GM13977 (cell line): Measurements from ENCODE around the gene NKX6-2.

Source experiments
- DNase-seq: peaks from one replicate; pipeline ENCODE4 v3.0.0; 2012; ENCODE audit warnings: low spot score
- in situ Hi-C: fragments of 300-500 bp; cut with MboI; formaldehyde crosslinking; loops from one replicate; pipeline ENCODE4 v1.12.0; 2022; ENCODE audit warnings: low sequenced_read_pairs, low pct_unique_long_range_greater_than_20kb, mixed read lengths, inconsistent platforms; ENCODE audit not compliant: unreplicated experiment
- TF ChIP-seq, protein P1 (sequence below): IDR thresholded peaks from 2 replicates; pipeline ENCODE4 v1.5.1; 2012; ENCODE audit warnings: mild to moderate bottlenecking, control low read depth; ENCODE audit not compliant: insufficient read depth; ENCODE audit errors: extremely low read depth, missing control alignments

The NKX6-2 gene

DNA sequence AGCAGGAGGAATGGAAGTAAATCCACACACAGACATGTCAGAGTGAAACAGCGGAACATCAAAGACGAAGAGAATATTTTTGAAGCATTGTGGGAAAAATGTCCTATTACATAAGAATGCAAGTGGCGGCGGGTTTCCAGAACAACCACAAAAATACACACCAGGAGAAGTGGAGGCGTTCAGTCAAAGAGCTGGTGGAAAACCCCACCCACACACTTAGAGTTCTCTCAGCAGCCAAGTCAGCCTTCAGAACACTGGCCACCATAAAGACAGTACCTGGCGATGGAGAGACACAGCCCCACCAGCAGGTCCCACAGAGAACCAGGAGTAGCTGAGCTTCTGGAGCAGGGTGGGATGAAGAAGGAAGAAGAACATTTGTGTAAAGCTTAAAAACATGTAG, 23.7 kb downstream of the NKX6-2 start:
- in situ Hi-C loops: no loop called here
- no peak for DNase-seq
- TF ChIP-seq, protein P1, sequence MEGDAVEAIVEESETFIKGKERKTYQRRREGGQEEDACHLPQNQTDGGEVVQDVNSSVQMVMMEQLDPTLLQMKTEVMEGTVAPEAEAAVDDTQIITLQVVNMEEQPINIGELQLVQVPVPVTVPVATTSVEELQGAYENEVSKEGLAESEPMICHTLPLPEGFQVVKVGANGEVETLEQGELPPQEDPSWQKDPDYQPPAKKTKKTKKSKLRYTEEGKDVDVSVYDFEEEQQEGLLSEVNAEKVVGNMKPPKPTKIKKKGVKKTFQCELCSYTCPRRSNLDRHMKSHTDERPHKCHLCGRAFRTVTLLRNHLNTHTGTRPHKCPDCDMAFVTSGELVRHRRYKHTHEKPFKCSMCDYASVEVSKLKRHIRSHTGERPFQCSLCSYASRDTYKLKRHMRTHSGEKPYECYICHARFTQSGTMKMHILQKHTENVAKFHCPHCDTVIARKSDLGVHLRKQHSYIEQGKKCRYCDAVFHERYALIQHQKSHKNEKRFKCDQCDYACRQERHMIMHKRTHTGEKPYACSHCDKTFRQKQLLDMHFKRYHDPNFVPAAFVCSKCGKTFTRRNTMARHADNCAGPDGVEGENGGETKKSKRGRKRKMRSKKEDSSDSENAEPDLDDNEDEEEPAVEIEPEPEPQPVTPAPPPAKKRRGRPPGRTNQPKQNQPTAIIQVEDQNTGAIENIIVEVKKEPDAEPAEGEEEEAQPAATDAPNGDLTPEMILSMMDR: no peak

- in situ Hi-C loops: no loop called here
- TF ChIP-seq, protein P1: no peak
- no peak for DNase-seq
Measured at GRCh38 chr10:132761395-132762060, 24.4 kb downstream of the NKX6-2 start.

DNA sequence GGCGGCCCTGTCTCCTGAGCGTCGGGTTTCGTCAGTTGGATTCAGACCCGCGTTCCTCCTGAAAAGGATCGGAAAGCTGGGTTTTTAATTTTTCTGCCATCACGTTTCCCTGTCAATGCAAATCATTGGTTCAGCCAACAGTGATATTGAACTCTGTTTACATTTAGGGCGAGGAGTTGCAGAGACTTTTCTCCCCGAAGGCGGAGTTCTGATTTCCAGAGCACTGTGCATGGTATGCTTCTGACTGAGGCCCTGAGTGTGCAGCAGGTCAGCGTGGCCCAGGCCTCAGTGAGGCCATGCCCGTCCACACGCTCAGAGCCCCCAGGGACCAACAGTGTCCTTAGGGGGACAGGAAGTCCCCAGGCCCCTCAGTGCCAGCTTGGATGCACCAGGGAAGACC, 27.1 kb downstream of the NKX6-2 start:
- no peak for DNase-seq
- in situ Hi-C loops: no loop called here
- TF ChIP-seq, protein P1: no peak

DNA sequence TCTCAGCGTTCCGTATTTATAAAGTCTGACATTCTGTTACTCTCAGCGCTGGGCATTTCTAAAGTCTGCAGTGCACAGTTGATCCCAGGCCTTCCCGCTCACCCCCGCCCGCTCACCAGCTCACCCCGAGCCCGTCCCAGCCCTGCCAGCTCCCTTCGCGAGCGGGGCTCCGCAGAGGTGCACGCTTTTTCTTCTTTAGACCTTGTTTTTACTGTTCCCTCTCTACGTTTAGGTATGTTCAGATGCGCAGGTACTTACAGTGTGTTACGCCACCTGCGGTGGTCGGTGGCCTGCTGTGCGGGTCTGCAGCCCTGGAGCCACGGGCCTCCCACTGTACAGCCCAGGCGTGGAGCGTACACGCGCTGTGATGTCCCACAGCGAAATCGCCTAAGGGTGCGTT, 28.8 kb downstream of the NKX6-2 start:
- in situ Hi-C loops: no loop called here
- TF ChIP-seq, protein P1: no peak
- DNase-seq: no peak

DNA sequence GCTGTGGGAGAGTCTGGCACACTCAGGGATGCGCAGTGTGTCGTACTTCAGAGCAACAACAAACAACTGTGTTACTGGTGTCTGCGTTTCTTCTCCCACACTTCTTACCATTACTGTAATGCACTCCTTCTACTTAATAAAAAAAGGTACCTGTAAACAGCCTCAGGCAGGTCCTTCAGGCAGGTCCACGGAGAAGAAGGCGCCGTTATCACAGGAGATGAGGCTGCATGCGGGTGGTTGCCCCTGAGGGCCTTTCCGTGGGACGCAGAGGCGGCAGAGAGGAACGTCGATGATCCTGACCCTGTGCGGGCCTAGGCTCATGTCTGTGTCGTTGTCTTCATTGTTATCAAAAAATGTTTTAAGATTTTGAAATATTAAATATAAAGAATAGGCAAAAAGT, 29.4 kb downstream of the NKX6-2 start:
- TF ChIP-seq, protein P1: no peak
- DNase-seq: no peak
- in situ Hi-C loops: no loop called here

- TF ChIP-seq, protein P1: no peak
- no peak for DNase-seq
- in situ Hi-C loops: no loop called here
Measured at GRCh38 chr10:132755166-132755711, 30.7 kb downstream of the NKX6-2 start.
